ENCODE data around the gene UVRAG.

DNA sequence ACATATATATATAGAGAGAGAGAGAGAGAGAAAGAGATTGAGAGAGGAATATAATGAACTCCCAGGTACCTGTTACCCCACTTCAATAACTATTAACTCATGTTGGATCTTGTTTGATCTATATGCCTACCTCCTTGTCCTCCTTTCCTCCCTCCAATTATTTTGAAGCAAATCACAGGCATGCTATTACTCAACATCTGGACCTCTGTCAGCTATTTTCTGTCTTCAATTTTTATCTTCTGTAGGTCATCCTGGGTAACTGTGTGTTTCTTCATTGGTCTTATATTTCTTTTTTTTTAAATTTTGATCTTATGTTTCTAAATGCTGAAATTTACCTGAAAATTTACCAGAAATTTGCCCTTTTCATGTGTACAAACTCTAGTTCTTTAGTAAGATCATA is 24.8 kb downstream of the UVRAG start:
- TF ChIP-seq, protein P1, sequence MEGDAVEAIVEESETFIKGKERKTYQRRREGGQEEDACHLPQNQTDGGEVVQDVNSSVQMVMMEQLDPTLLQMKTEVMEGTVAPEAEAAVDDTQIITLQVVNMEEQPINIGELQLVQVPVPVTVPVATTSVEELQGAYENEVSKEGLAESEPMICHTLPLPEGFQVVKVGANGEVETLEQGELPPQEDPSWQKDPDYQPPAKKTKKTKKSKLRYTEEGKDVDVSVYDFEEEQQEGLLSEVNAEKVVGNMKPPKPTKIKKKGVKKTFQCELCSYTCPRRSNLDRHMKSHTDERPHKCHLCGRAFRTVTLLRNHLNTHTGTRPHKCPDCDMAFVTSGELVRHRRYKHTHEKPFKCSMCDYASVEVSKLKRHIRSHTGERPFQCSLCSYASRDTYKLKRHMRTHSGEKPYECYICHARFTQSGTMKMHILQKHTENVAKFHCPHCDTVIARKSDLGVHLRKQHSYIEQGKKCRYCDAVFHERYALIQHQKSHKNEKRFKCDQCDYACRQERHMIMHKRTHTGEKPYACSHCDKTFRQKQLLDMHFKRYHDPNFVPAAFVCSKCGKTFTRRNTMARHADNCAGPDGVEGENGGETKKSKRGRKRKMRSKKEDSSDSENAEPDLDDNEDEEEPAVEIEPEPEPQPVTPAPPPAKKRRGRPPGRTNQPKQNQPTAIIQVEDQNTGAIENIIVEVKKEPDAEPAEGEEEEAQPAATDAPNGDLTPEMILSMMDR (IDR thresholded peaks at IDR 0.05) = no peak
- TF ChIP-seq POLR2A (IDR thresholded peaks at IDR 0.05) = no peak
